ENCODE results near the gene ATAT1.

DNA sequence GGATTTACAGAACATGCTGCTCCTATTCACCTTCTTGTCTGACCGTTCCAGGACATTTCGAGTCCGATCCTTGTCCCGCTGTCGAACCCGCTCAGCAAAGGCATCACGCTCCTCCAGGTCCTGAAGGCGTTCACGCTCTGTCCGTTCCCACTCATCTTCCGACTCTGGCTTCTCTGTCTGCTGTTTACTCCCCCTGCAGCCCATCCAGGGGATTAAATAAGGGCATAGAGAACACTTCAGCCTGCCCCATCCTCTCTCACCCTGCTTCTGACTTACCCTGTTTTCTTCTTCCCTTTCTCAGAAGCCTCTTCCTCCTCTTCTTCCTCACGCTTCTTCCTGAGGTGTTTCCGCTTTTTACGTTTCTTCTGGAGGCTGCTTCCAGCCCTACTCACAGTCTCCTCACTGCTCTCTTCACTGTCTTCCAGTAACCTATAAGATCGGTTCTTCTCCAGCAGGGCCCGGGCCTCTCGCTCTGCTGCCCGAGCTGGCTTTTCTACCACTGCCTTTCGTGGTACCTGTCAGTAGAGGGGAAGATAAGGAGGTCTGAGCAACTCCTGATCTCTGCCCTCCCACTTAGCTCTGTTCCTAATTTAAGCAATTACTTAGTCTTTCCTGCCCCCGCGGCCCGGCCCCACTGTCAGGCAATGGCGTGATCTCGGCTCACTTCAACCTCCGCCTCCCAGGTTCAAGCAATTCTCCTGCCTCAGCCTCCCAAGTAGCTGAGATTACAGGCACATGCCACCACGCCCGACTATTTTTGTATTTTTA, 44.3 kb downstream of the ATAT1 start:
- TF ChIP-seq, protein P1, sequence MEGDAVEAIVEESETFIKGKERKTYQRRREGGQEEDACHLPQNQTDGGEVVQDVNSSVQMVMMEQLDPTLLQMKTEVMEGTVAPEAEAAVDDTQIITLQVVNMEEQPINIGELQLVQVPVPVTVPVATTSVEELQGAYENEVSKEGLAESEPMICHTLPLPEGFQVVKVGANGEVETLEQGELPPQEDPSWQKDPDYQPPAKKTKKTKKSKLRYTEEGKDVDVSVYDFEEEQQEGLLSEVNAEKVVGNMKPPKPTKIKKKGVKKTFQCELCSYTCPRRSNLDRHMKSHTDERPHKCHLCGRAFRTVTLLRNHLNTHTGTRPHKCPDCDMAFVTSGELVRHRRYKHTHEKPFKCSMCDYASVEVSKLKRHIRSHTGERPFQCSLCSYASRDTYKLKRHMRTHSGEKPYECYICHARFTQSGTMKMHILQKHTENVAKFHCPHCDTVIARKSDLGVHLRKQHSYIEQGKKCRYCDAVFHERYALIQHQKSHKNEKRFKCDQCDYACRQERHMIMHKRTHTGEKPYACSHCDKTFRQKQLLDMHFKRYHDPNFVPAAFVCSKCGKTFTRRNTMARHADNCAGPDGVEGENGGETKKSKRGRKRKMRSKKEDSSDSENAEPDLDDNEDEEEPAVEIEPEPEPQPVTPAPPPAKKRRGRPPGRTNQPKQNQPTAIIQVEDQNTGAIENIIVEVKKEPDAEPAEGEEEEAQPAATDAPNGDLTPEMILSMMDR (IDR thresholded peaks at IDR 0.05; ENCODE audit: insufficient read depth, low read length), result no peak
- TF ChIP-seq, protein P2, sequence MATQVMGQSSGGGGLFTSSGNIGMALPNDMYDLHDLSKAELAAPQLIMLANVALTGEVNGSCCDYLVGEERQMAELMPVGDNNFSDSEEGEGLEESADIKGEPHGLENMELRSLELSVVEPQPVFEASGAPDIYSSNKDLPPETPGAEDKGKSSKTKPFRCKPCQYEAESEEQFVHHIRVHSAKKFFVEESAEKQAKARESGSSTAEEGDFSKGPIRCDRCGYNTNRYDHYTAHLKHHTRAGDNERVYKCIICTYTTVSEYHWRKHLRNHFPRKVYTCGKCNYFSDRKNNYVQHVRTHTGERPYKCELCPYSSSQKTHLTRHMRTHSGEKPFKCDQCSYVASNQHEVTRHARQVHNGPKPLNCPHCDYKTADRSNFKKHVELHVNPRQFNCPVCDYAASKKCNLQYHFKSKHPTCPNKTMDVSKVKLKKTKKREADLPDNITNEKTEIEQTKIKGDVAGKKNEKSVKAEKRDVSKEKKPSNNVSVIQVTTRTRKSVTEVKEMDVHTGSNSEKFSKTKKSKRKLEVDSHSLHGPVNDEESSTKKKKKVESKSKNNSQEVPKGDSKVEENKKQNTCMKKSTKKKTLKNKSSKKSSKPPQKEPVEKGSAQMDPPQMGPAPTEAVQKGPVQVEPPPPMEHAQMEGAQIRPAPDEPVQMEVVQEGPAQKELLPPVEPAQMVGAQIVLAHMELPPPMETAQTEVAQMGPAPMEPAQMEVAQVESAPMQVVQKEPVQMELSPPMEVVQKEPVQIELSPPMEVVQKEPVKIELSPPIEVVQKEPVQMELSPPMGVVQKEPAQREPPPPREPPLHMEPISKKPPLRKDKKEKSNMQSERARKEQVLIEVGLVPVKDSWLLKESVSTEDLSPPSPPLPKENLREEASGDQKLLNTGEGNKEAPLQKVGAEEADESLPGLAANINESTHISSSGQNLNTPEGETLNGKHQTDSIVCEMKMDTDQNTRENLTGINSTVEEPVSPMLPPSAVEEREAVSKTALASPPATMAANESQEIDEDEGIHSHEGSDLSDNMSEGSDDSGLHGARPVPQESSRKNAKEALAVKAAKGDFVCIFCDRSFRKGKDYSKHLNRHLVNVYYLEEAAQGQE (IDR thresholded peaks at IDR 0.05; ENCODE audit: insufficient replicate concordance, low read depth), result no peak

Measured in HL-60 (cell line).